NT2/D1 (cell line): ENCODE measurements around the gene SLC5A8.

ENCODE experiments used
- SUZ12 ChIP-seq: IDR thresholded peaks from 2 replicates; pipeline ENCODE4 v1.6.1; 2011; ENCODE audit not compliant: insufficient read length, insufficient read depth; ENCODE audit errors: extremely low read depth
- ZNF274 ChIP-seq: IDR thresholded peaks from 2 replicates; pipeline ENCODE4 v1.6.1; 2011; ENCODE audit warnings: mild to moderate bottlenecking, low read depth, low read length

DNA sequence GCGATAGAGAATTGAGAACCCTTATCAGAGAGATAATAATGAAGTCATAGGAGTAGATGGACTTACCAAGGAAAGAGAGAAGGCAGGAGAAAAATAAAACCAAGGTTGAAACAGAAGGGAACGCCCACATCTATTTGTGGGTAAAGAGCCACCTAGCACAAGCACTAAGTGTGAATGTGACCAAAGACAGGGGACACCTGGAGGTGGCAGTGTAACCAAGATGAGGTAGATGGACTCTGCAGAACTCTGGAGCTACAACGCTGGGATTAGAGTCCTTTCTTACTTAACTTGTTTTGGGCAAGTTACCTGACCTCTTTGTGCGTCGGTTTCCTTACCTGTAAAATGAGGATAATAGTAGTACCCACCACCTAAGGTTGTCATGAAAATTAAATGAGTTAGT lies 101.9 kb downstream of the SLC5A8 start:
- TF ChIP-seq ZNF274: no peak
- TF ChIP-seq SUZ12: no peak
